A172 (cell line): ENCODE data around the gene IL17A. TPM values are rescaled to one million over a fixed set of nuclear protein-coding genes. Genes with fewer than 3 reads are reported as not detected.

Experiments
- DNase-seq: peaks from one replicate; pipeline ENCODE4 v3.0.0-alpha.2; 2015; ENCODE audit warnings: low spot score
- total RNA-seq: library from RNA; depleted of rRNA; stranded (reverse); fragments of >200 nt; shearing (Covaris generic); gene quantifications from 2 replicates; pipeline ENCODE4 v1.2.3, GENCODE V29; 2014; rRNA removed

The IL17A gene
- not detected in 2 replicates for total RNA-seq

DNA sequence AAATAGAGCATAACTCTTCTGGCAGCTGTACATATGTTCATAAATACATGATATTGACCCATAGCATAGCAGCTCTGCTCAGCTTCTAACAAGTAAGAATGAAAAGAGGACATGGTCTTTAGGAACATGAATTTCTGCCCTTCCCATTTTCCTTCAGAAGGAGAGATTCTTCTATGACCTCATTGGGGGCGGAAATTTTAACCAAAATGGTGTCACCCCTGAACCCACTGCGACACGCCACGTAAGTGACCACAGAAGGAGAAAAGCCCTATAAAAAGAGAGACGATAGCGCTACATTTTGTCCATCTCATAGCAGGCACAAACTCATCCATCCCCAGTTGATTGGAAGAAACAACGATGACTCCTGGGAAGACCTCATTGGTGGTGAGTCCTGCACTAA is at the start of gene IL17A:
Gene IL17A (plus strand): TSS at position 301 of the 400 bp plus-strand sequence. CDS start 57 bp downstream, at position 358.
- no peak for DNase-seq

DNA sequence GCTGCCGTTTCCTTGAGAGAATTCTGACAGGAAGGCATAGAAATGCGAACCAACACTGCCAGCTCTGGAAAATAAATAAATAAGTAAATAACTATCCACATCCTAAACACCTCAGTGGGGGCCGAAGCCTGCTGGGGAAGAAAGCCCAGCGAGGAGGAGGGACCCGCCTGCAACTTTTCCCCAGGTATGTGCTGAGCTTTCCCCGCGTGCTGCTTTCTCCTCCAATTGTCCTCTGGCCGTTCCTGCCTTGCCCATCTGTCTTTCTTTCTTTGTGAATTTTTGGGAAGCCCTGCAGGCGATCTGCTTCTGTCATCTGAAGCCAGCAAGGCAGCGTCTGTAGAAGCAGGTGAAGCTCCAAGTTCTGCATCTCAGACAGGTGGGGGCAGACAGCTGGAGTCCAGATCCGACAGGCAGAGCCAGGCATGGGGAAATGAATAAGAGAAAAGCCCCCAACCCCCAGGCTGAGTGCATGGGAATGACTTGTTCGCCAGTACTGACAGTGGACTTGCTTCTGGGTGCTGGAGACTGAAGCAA is 49.2 kb upstream of the IL17A start:
- DNase-seq = no peak

DNA sequence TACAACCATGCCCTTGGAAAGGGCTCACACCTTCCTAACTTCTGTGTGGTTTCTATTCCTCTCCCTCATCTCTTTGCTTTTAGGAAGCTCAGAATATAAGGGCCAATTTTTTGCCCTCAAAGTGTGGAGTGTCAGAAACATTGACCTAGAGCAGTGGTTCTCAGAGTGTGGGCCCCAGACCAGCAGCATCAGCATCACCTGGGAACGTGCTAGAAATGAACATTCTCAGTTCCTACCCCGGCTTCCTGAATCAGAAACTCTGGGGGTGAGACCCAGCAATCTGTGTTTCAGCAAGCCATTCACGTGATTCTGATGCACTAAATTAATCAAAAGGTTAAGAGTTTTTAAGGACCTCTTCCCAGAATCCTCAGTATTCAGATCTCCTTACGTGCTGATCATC is 47.9 kb upstream of the IL17A start:
- DNase-seq = no peak

DNA sequence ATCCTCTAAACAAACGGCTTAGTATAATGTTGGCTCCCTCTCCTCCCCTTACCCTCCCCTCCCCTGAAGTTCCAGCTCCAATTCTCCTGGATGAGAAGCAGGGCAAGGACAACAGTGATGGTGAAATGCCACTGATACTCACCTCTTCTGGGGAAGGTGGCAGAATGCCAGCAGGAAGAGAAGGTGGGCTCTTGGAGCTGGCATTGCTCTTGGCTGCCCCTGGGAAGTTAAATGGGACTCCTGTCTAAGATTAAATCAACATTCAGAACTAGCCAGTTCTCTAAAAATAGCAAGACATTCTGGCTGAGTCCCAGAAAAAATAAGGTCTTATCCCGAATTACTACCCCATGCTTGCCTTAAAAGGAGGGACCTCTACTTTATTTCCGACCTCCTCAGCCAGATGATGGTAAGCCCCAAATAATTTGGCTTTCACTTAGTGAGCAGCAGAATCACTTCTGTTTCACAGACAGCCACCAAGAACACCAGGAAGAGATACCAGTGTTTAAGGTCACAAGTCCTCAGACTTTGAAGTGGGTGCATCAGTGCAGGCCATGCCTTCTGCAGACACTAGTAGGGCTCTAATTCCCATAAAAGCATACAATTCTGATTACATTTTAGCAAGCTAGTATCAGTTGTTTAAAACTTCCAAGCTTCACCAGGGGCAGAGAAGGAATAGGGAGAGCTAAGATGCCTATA is 46.0 kb upstream of the IL17A start:
- DNase-seq = no peak

DNA sequence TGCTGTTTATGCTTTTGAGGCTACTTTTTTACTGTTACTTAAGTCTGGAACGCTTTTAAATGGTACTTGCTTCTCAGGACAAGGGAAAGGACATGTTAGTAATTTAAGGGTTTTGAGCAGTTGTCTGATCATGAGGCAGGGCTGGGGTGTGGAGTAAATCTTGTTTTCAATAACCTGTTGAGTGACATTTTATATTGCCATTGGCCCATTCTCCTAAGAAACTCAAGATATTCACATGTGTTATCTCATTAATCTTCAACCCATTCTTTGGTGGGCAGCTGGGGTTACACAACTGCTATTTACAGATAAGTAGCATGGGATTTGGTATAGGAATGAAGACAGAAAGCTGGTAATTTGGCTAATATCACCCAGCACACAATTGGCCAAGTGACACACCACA is 44.6 kb upstream of the IL17A start:
- DNase-seq = no peak

DNA sequence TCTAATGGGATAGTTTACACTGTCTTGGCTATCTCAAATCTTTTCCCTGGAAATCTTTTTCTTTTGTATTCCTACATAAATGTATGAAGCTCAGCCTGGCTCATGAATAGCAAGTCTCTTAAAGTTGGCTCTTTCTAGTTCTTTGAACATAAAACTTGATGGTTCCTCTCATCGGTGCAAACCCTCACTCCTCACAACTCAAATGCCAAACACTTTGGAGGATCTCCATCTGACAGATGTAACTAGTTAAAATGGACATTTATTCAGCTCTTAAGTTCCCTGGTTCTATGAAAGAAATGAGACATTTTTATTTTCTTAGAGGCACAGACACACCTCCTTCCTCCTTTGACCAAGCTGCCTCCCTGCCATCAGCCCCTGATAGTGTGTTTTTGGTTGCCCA is 43.6 kb upstream of the IL17A start:
- no peak for DNase-seq

DNA sequence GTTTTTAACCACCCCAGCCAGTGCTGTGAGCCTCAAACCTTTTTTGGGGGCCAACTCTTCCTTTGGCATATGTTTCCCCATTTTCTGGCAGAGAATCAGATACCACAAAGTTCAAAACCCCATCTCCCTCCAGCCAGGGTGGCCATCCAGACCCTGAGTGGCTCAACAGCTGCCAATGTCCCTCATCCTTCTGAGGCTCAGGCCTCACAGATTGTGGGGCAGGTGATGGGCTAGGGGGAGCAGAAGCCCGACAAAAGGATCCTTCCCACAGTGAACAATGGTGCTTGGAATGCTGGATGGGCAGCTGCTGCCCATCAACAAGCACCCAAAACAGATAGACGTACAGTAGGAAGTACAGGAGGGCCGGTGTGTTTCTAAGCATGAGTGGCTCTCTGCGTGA is 42.6 kb upstream of the IL17A start:
- DNase-seq = no peak

DNA sequence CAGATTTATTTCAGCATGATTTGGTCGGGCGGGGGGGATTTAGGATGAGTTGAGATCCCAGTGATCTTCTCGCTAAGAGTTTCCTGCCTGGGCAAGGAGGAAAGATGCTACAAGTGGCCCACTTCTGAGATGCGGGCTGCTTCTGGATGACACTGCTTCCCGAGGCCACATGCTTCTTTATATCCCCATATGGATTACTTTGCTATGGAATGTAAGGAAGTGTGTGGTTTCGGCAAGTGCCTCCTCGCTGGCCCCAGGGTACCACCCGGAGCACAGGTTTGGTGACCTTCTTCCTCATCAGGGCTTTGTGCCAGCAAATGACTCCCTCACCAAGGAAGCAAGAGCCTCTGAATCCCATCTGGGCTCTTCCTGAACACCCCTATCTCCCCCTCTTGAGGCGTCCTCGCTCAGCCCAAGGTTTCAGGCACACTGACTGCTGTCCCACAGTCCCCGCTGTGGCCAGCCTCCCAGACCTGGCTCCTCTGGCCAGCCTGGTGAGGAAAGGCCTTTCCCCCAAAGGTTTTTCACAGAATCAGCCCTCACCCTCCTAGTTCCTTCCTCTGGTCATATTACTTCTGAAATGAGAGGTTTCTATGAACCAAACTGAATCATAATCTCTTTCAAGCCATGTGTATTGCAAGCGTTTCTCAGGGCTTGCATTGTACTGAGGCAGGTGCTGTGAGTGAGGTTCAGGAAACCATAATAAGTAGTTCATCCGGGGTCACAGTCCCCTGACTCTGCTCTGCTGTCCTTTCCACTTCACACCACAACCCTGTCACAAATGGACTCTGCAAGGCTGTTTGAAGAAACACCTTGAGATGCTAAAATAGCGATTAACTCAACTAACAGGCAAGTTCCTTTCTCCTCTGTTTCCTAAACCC is 41.7 kb upstream of the IL17A start:
- DNase-seq = no peak

DNA sequence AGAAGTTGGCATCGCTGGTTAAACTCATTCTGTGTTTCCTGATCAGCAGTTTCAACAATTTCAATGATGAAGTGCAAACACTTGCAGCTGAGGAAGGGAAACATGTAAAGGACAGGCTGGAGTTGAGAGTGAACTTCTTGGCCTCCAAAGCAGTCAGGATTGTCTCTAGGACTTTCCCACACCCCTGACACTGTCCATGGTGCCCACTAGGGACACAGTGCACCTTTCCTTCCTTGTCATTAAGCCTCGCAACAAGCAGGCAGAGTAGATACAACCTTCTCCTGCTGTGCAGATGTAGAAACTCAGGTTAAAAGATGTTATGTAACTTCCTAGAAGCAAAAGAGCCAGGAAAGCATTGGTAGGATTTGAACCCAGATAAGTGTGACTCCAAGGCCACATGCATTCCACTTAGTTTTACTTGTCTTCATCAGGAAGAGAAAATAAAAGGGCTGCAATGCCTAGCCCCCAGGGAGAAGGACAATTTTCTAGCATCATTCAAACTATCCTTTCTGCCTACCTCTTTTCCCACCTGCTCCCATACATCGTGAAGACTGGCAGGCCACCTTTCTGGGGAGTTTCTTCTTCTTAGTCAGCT is 39.2 kb upstream of the IL17A start:
- DNase-seq = no peak

DNA sequence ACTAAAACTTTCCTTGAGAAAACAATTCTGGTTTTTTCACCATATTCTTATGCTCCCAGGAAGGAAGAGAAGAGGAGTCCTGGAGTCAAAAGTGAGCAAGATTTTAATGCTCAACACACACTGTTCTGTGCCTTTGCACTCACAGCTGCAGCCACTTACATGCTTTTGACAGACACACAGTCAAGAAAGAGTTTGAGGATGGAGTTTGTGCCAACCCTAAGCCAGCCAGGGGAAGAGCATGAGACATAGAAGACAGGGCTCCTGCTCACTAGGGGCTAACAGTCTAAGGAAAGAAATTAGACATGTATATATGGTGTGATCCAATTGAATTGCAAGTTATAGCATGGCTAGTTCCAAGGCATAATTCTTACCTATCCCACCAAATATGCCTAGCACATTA is 37.1 kb upstream of the IL17A start:
- no peak for DNase-seq

DNA sequence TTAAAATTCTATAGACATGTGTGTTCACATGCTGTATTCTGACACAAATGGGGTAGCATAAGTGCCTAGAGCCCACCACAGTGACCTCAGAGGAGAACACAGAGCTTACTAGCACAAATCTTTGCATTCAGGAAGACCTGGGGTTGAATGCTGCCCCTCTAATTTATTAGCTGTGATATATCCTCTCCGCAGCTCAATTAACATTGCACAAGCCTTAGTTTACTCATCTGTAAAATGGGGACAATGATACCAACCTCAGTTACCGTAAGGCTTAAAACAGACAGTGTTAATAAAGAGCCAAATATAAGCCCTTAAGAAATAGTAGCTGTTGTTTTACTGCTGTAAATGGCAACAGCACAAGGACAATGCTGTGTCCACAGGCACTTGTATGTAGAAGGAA is 36.2 kb upstream of the IL17A start:
- no peak for DNase-seq

DNA sequence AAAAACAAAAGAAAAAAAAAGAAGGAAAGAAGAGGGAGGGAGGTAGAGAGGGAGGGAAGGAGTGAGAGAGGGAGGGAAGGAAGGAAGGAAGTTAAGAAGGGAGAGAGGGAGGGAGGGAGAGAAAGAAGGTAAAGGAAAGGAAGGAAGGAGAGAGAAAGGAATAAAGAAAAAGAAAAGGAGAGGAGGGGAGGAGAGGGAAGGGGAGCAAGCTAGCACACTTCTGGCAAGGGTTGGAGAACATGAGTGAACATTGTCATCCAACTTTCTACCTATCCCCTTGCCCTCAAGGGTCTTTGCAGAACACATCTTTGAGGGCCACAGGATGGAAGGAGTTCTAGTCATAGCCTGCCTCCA is 34.1 kb upstream of the IL17A start:
- DNase-seq = no peak

DNA sequence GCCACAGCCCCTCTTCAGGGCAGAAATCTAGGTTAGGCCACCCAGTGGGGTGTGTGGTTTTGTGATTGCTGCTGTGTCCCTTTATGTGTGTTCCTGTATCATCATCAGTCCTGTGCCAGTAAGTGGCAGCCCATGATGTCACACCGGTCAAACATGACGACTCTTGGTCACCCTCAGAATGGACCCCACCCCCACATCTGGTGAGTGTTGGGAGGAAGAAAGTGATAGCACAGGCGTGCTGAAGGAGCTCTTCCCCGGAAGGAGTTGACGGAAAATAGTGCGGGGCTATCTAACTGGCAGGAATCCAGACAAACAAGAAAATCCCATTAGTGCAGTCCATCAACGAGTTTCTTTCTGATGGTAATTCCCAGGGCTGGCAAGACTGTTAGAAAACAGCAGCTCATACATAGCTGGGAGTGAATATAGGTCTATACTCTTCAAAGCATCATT is 33.4 kb upstream of the IL17A start:
- DNase-seq = no peak

DNA sequence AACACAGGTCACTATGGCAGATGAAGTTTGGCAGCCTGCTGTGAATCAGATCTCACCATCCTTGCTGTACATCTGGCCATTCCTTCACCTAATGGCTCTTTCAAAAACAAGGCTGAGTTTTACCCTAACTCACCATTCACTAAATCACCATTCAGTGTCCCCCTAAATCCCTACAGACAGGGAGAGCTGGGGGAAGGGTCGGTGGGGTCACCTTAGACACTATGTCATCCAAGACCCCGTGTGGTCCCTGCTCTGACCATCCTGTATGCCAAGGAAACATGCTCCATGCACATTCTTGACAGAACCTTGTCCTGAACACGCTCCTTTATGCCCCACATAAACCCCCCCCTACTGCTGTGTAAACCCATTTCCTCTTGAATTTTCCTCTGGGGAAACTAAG is 31.8 kb upstream of the IL17A start:
- DNase-seq = no peak

DNA sequence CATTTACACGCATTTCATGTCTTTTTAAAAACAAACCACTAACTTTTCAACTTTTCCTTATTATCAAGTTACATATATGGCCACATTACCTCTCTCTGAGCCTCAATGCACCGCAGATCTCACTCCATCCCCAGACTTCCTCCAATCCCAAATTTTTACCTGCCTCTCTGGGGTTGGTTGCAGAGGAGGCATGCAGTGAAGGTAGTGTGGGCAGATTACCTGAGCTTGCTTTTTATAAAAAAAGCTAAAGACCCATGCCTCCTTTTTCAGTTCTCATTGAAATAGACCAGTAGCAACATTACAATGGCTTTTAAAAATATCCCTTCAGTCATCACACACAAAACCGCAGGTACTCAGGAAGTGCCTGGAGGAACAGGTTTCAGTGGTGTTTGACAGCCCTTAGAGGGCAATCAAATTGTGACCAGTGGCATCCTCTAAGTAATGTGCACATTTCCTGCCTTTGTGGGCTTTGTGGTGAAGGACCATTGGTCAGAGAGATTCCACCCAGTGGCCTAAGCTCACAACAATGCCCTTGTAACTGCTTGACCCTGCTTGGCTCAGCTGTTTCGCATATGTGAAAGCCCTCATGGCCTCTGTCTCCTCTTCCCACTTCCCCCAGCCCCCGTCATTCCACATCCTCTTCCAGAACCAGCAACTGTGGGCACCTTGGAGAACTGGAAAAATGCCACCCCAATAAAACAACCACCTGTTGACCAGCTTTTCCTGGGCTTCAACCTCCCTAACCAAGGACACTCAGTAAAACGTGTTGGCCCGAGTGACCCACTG is 30.2 kb upstream of the IL17A start:
- peak; percentile 86 for DNase-seq

DNA sequence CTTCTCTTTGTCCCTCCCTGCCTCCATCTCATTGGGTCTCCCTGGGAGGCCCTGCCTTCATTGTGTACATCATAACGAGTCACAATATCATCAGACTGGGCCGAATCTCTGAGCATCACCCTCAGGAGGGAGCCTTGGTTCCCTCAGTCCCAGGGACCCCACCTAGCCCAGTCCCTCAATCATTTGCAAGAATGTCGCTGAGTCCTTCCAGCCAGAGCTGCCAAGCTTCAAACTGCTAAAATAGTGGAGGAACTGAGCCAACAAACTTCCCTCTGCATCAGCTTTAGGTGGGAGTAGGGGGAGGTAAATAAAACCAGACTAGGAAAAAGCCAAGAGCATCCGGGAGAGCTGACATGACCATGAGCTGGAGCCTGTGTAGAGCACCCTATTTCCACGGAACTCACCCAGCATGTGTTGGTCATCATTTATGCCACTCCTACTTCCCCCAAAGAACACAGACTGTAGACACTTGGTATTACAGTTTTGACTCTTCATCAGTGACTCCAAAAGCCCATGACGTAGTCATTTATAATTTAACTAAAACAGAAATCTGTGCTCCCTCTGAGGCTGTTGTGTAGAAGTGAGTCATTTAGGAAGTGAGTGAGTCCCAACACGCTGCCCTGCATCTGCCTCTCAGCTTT is 28.8 kb upstream of the IL17A start:
- peak; percentile 12 for DNase-seq

DNA sequence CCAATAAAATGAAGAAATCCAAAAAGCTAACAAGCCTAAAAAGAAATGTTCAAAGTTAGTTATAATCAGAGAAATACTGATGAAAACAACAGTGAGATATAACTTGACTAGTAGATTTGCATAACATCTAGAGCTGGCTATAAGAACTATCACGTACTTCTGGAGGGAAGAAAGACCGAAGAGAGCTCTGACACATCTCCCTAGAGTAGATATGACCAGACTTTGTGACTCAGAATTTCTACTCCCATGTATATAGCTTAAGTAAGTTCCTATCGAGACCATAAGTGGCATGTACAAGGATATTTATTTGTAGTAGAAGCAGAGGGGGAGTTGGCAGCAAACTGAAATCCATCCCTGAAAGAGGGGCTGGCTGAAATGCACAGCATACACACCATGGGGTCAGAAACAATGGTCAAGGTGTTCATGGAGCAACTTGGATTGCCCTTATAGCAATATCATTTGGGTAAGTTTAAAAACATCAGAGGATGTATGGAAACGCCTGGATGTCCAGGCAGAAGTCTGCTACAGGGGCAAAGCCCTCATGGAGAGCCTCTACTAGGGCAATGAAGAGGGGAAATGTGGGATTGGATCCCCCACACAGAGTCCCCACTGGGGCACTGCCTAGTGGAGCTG is 25.6 kb upstream of the IL17A start:
- DNase-seq = no peak

DNA sequence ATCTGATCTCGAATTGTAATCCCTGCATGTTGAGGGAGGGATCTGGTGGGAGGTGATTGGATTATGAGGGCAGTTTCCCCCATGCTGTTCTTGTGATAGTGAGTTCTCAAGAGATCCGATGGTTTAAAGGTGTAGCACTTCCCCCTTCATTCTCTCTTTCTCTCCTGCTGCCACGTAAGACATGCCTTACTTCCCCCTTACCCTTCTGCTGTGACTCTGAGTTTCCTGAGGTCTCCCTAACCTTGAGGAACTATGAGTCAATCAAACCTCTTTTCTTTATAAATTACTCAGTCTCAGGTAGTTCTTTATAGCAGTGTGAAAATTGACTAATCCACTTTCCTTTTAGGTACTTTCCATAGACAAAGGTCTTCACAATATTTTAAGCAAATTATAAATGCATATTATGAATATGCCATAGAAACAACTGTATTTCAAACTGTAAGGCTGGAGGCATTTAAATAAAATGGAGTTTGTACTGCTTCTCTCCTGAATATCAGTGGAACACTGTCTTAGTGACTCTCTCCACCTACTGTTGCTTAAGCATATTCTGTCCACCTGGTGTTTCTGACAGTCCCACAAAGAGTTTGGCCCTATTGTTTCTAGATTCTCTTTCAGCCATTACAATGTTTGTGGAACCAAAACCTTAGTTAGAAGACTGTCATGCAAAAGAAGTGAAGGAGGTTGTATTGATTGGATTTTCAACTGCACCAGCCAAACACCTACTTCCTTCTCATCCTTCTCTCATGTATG is 24.3 kb upstream of the IL17A start:
- no peak for DNase-seq

DNA sequence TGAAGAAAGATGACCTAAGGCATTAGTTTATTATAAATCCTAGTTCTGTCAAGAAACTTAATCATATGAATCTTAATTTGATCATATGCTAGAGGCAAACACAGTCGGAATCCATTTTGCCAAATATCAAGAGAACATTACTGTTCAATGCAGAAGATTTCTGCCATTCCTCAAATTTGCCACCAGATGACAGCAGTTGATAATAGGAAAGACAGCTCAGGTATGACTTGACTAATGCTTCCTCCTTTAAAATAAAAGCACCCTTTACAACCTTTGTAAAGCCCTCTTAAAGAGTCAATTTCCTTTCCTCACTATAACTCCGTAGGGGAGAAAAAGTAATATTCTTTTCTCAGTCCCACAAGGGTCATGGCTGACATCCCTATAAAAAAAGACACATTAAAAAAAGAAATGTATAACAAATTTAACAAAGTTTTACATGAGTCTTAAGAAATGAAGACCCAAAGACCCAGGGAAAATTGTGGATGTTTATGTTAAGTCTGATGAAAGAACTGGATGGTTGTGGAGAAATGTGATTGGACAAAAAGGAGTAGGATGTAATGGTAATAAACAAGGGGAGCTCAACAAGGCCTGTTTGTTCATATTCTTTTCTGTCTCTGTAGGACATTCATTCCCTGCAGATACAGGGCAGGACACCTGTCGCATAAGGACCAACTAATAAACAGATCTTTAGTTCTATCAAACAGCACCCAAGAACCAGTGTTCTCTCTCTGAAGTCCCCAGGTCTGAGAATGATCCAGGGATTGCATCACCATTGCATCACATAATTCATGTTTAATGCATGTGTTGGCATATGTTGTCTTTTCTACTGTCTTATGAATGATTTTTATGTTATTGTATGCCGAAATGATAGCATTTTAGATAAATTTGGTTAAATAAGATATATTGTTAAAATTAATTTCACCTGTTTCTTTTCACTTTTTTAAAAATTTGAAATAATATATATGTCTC is 23.0 kb upstream of the IL17A start:
- no peak for DNase-seq
